Measurements from ENCODE around the gene CDH20.
A peak's percentile ranks its signal among the peaks of the same experiment; 100 is the strongest.

Gene CDH20

GRCh38 chr18:61333271-61333745 is at the start of gene CDH20:
CDH20 (plus strand) TSS chr18:61333430.
- DNase-seq: peak; percentile 88

- no peak for DNase-seq
Observed at GRCh38 chr18:61284039-61284438, 49.2 kb upstream of the CDH20 start.

- DNase-seq: no peak
Observed at GRCh38 chr18:61285777-61286176, 47.5 kb upstream of the CDH20 start.

GRCh38 chr18:61286867-61287266 is 46.4 kb upstream of the CDH20 start:
- DNase-seq: no peak

- no peak for DNase-seq
Observed at GRCh38 chr18:61290616-61291015, 42.6 kb upstream of the CDH20 start.

- no peak for DNase-seq
Observed at GRCh38 chr18:61292280-61293035, 40.8 kb upstream of the CDH20 start.

GRCh38 chr18:61295153-61295552 is 38.1 kb upstream of the CDH20 start:
- DNase-seq: no peak

- DNase-seq: peak; percentile 47
Observed at GRCh38 chr18:61308004-61308403, 25.2 kb upstream of the CDH20 start.

GRCh38 chr18:61308795-61309393 is 24.3 kb upstream of the CDH20 start:
- DNase-seq: peak; percentile 69

GRCh38 chr18:61322265-61322873 is 10.9 kb upstream of the CDH20 start:
- peak; percentile 88 for DNase-seq

GRCh38 chr18:61323951-61324350 is 9.3 kb upstream of the CDH20 start:
- no peak for DNase-seq

GRCh38 chr18:61326407-61326806 is 6.8 kb upstream of the CDH20 start:
- DNase-seq: no peak

- no peak for DNase-seq
Observed at GRCh38 chr18:61329398-61329797, 3.8 kb upstream of the CDH20 start.

GRCh38 chr18:61331051-61331450 is 2.2 kb upstream of the CDH20 start:
- no peak for DNase-seq

- DNase-seq: peak; percentile 80
Observed at GRCh38 chr18:61333746-61334490, 688 bp downstream of the CDH20 start.

GRCh38 chr18:61334491-61334850 is 1.2 kb downstream of the CDH20 start:
- no peak for DNase-seq

- DNase-seq: peak; percentile 15
Observed at GRCh38 chr18:61334951-61335683, 1.9 kb downstream of the CDH20 start.

- peak; percentile 35 for DNase-seq
Observed at GRCh38 chr18:61335684-61336555, 2.7 kb downstream of the CDH20 start.

GRCh38 chr18:61336766-61337165 is 3.5 kb downstream of the CDH20 start:
- no peak for DNase-seq

- DNase-seq: no peak
Observed at GRCh38 chr18:61337527-61337926, 4.3 kb downstream of the CDH20 start.

- no peak for DNase-seq
Observed at GRCh38 chr18:61340148-61340547, 6.9 kb downstream of the CDH20 start.

GRCh38 chr18:61348230-61348629 is 15.0 kb downstream of the CDH20 start:
- DNase-seq: no peak

Data from eye (tissue), 1 donor.